SHP77 (cell line): Measurements from ENCODE around the gene RELCH.
A peak's percentile ranks its signal among the peaks of the same experiment; 100 is the strongest.

Source experiments
- DNase-seq, 2 experiments: peaks; one replicate each; lab custom pipeline; 2025; lab: John Stamatoyannopoulos, UW

Gene RELCH

GRCh38 chr18:62341473-62341872 lies 154.4 kb downstream of the RELCH start:
- peak; percentile 17 to 56 for DNase-seq

- no peak for DNase-seq
Observed at GRCh38 chr18:62342884-62343283, 155.8 kb downstream of the RELCH start.

- DNase-seq: no peak
Observed at GRCh38 chr18:62343316-62343715, 156.3 kb downstream of the RELCH start.

GRCh38 chr18:62345909-62346308 lies 158.9 kb downstream of the RELCH start:
- no peak for DNase-seq

- DNase-seq: no peak
Observed at GRCh38 chr18:62346333-62347088, 159.5 kb downstream of the RELCH start.

- DNase-seq: no peak
Observed at GRCh38 chr18:62347089-62347506, 160.0 kb downstream of the RELCH start.

GRCh38 chr18:62348474-62348873 lies 161.4 kb downstream of the RELCH start:
- no peak for DNase-seq

GRCh38 chr18:62353170-62353569 lies 166.1 kb downstream of the RELCH start:
- no peak for DNase-seq

- no peak for DNase-seq
Observed at GRCh38 chr18:62354151-62354550, 167.1 kb downstream of the RELCH start.

GRCh38 chr18:62357079-62357719 lies 170.1 kb downstream of the RELCH start:
- no peak for DNase-seq
